SU-DHL-6 (cell line): ENCODE results near the gene FAM83C.

ENCODE experiments used
- H2AFZ ChIP-seq: fragments of 200-600 bp; sonication (generic); 2 replicates; pipeline ENCODE4 v1.6.1; 2014; ENCODE audit warnings: low read depth, mild to moderate bottlenecking, moderate library complexity, mixed read lengths, antibody characterized with exemption, low read length; ENCODE audit not compliant: severe bottlenecking
- H3F3A ChIP-seq: fragments of 200-600 bp; shearing (Covaris generic); 2 replicates; pipeline ENCODE4 v1.6.0; 2016; ENCODE audit warnings: antibody characterized with exemption, mild to moderate bottlenecking; ENCODE audit not compliant: insufficient read depth
- H3K27ac ChIP-seq: fragments of 200-600 bp; sonication (generic); 2 replicates; pipeline ENCODE4 v1.5.1; 2016; ENCODE audit warnings: low read depth, mild to moderate bottlenecking, low read length, moderate library complexity, mixed read lengths
- H3K27me3 ChIP-seq: fragments of 200-600 bp; sonication (generic), shearing (Covaris generic); 2 replicates; pipeline ENCODE4 v1.6.0; 2014; ENCODE audit warnings: mild to moderate bottlenecking, low read length
- H3K36me3 ChIP-seq: fragments of 200-600 bp; sonication (generic); 2 replicates; pipeline ENCODE4 v1.6.1; 2014; ENCODE audit warnings: mild to moderate bottlenecking, low read length, mixed read lengths
- H3K4me2 ChIP-seq: fragments of 300-600, 200-600 bp; shearing (Covaris generic), sonication (generic); 2 replicates; pipeline ENCODE4 v1.6.0; 2014; ENCODE audit warnings: low read length, low read depth, mild to moderate bottlenecking; ENCODE audit not compliant: poor library complexity, severe bottlenecking
- H3K4me3 ChIP-seq: fragments of 200-600 bp; sonication (generic); 2 replicates; pipeline ENCODE4 v1.5.1; 2014; ENCODE audit warnings: antibody characterized with exemption, low read length, mild to moderate bottlenecking, mixed read lengths; ENCODE audit not compliant: insufficient read depth, poor library complexity, severe bottlenecking
- H3K79me2 ChIP-seq: fragments of 200-600 bp; sonication (generic); 2 replicates; pipeline ENCODE4 v1.6.1; 2014; ENCODE audit warnings: mild to moderate bottlenecking, low read length, moderate library complexity; ENCODE audit not compliant: insufficient read depth
- H3K9ac ChIP-seq: fragments of 200-600 bp; sonication (generic); 2 replicates; pipeline ENCODE4 v1.7.0; 2014; ENCODE audit warnings: mild to moderate bottlenecking, low read length
- H3K9me2 ChIP-seq: fragments of 200-600 bp; sonication (generic); replicated peaks from 2 replicates; pipeline ENCODE4 v1.6.1; 2014; ENCODE audit warnings: low read length; ENCODE audit not compliant: insufficient read depth
- H3K9me3 ChIP-seq: fragments of 200-600 bp; sonication (generic); 2 replicates; pipeline ENCODE4 v1.6.1; 2014; ENCODE audit warnings: low read length, mixed read lengths; ENCODE audit not compliant: insufficient read depth
- H4K20me1 ChIP-seq: fragments of 200-600 bp; sonication (generic); 2 replicates; pipeline ENCODE4 v1.6.1; 2014; ENCODE audit warnings: low read depth, mild to moderate bottlenecking, antibody characterized with exemption, low read length, moderate library complexity, mixed read lengths
- CTCF ChIP-seq: fragments of 200-600 bp; sonication (generic); IDR thresholded peaks from one replicate; pipeline ENCODE4 v1.5.1; 2017; ENCODE audit warnings: antibody characterized with exemption, mild to moderate bottlenecking, low read length, moderate library complexity; ENCODE audit not compliant: insufficient read depth, poor library complexity, severe bottlenecking
- EZH2phosphoT487 ChIP-seq: fragments of 200-600 bp; sonication (generic), shearing (Covaris generic); conservative IDR thresholded peaks from 2 replicates; pipeline ENCODE4 v1.6.1; 2018; ENCODE audit warnings: mild to moderate bottlenecking, antibody characterized with exemption, low read length, moderate library complexity, mixed read lengths

FAM83C gene

DNA sequence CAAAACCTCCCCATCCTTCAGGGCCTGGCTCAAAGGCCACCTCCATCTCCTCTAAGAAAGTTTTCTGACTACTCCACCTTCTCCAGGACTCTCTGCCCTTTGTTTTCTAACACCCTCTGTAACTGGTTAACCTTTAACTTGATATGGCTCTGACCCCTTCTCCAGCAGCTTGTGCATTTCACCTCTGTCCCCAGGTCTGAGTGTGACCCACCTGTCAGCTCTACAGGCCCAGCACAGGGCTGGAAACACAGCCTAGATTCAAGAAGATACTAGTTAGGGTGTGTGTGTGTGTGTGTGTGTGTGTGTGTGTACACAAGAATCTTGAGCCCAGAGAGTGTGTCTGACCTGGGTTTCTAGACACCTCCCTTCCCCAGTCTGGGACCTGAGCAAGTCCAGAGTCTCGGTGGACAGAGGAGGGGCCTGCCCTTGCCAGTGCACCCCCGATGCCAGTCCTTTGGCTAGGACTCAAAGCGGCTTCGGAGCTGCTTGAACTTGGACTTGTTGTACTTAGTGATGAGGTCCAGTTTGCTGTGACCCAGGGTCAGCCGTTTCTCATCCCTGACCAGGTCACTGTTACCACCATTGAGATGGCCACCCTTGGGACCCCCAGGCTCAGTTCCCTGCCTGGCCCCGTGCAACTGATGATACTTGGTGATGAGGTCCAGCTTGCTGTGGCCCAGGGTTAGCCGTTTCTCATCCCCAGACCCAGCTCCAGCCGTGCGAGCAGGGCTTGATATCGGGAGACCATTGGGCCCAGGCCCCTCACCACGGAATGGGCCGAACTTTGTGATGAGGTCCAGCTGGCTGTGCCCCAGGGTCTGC, 5.9 kb downstream of the FAM83C start:
- Histone ChIP-seq H3K27me3 (no peaks in the 10 kb centered on the region), H3K4me2 (no peak overlapping the region), H3K36me3 (0 out of 2 replicates have a peak, but pooled peaks cover 2% of the 10 kb centered on the region), H3K9ac (no peak overlapping the region), H2AFZ (no peak overlapping the region), H3K9me3 (no peaks in the 10 kb centered on the region), H3K79me2 (peaks cover 25% of the 10 kb centered on the region), H3K9me2 (no peaks in the 10 kb centered on the region), H3F3A (no peaks in the 10 kb centered on the region; the same call in 1 of the 2 replicates), H4K20me1 (no peaks in the 10 kb centered on the region), H3K4me3 (no peak overlapping the region), H3K27ac (no peak overlapping the region)
- TF ChIP-seq EZH2phosphoT487 (no peak), CTCF (no peak)

GRCh38 chr20:35285806-35286076, 6.5 kb downstream of the FAM83C start:
- TF ChIP-seq CTCF (no peak), EZH2phosphoT487 (no peak)
- Histone ChIP-seq H3K4me2 (peak overlapping the region; percentile 80), H3K4me3 (no peak overlapping the region), H4K20me1 (no peaks in the 10 kb centered on the region), H3F3A (no peaks in the 10 kb centered on the region; the same call in 1 of the 2 replicates), H3K79me2 (peaks cover 25% of the 10 kb centered on the region), H2AFZ (no peak overlapping the region), H3K9me3 (no peaks in the 10 kb centered on the region), H3K36me3 (0 out of 2 replicates have a peak, but pooled peaks cover 2% of the 10 kb centered on the region), H3K9ac (peak overlapping the region; percentile 90), H3K9me2 (no peaks in the 10 kb centered on the region), H3K27me3 (no peaks in the 10 kb centered on the region), H3K27ac (no peak overlapping the region)

DNA sequence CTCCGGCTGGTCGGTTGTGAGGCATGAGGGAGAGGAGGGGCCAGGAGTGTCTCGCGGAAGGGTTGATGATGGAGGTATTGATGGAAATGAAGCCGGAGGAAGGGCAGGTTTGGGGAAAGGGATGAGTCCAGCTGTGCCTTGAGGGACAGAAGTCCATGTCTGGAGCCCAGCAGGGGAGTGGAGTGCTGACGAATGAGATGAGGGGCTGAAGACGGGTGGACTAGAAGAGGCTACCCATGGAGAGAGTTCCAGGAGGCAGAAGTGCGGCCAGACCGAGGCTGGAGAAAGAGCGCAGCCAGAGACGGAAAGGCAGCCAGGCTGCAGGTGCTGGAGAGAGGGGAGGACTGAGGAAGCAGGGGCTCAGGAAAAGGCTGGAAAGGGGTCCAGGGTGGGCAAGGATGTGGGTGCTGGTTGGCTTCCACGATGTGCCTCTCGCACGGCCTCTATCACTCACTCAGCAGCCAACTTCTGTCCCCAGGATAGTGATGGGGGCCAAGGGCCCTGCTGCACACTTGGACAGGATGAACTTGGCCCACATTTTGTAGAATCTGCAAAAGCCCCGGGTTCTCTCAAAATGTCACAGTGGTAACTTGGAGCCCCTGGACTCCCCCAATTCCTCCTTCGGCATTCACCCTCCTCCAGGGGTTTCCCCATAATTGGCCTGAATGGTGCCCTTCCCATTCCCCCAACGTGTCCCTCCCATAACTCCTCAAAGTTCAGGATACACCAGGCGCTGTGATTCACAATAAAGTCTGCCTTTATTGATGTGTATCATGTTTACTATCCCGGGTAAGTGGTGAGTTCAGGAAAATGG, 7.0 kb downstream of the FAM83C start:
- Histone ChIP-seq H3K9me3 (no peaks in the 10 kb centered on the region), H4K20me1 (no peaks in the 10 kb centered on the region), H3K79me2 (peaks cover 25% of the 10 kb centered on the region), H3K4me2 (peak overlapping the region; percentile 80), H2AFZ (peak overlapping the region; percentile 96), H3K36me3 (0 out of 2 replicates have a peak, but pooled peaks cover 2% of the 10 kb centered on the region), H3K27me3 (no peaks in the 10 kb centered on the region), H3F3A (no peaks in the 10 kb centered on the region; the same call in 1 of the 2 replicates), H3K9ac (peak overlapping the region; percentile 90), H3K27ac (no peak overlapping the region), H3K4me3 (peak overlapping the region; percentile 85), H3K9me2 (no peaks in the 10 kb centered on the region)
- TF ChIP-seq EZH2phosphoT487 (no peak), CTCF (no peak)
